DMS 273 (cell line): ENCODE data around the gene SHBG.

Experiments used
- DNase-seq: peaks from one replicate; lab custom pipeline; 2025; ENCODE audit not compliant: unreplicated experiment; lab: John Stamatoyannopoulos, UW

Gene SHBG

GRCh38 chr17:7646457-7646856 is 16.5 kb downstream of the SHBG start:
- DNase-seq: no peak

GRCh38 chr17:7647018-7647417 is 17.1 kb downstream of the SHBG start:
- DNase-seq: no peak

GRCh38 chr17:7650509-7651096 is 20.7 kb downstream of the SHBG start, which contains the start of gene ATP1B2:
TSS of gene ATP1B2 (plus strand) at chr17:7650926. CDS start at chr17:7651519, 593 bp downstream.
- peak; percentile 86 for DNase-seq

- no peak for DNase-seq
Observed at GRCh38 chr17:7651097-7651664, 21.2 kb downstream of the SHBG start.

- DNase-seq: peak; percentile 26
Observed at GRCh38 chr17:7651665-7652387, 21.9 kb downstream of the SHBG start.

- DNase-seq: peak; percentile 45
Observed at GRCh38 chr17:7652388-7653356, 22.7 kb downstream of the SHBG start.

GRCh38 chr17:7654832-7655540 is 25.1 kb downstream of the SHBG start:
- DNase-seq: peak; percentile 53

- no peak for DNase-seq
Observed at GRCh38 chr17:7655541-7655840, 25.6 kb downstream of the SHBG start.

- peak; percentile 22 for DNase-seq
Observed at GRCh38 chr17:7656958-7657609, 27.1 kb downstream of the SHBG start.

- peak; percentile 68 for DNase-seq
Observed at GRCh38 chr17:7667656-7668406, 37.9 kb downstream of the SHBG start.

GRCh38 chr17:7668482-7668881 is 38.5 kb downstream of the SHBG start:
- no peak for DNase-seq

GRCh38 chr17:7673239-7673638 is 43.3 kb downstream of the SHBG start:
- DNase-seq: peak; percentile 59

- DNase-seq: no peak
Observed at GRCh38 chr17:7674934-7675333, 45.0 kb downstream of the SHBG start.

- no peak for DNase-seq
Observed at GRCh38 chr17:7676533-7676932, 46.6 kb downstream of the SHBG start.

GRCh38 chr17:7677388-7678067 is 47.6 kb downstream of the SHBG start:
- DNase-seq: no peak
